Measurements from ENCODE around the gene COL23A1. TPM values are rescaled to one million over a fixed set of nuclear protein-coding genes. Genes with fewer than 3 reads are reported as not detected.

Gene COL23A1
- total RNA-seq, 2 donors from 2014 or later = 1.5 to 2.5 TPM

GRCh38 chr5:178535299-178536175 lies 54.7 kb downstream of the COL23A1 start:
- Histone ChIP-seq H3K27me3 (replicated peaks; ENCODE audit: insufficient read depth) (no peaks in the 10 kb centered on the region), H3K36me3 (no peaks in the 10 kb centered on the region), H3K4me1 (ENCODE audit: control insufficient read depth in 1 of 2, low read depth in 2 of 2) (no peaks in the 10 kb centered on the region), H3K9me3 (no peaks in the 10 kb centered on the region), H3K4me3 (no peak overlapping the region), H3K27ac (no peak overlapping the region)
- DNase-seq (ENCODE audit: low spot score) = no peak
- TF ChIP-seq, protein P1, sequence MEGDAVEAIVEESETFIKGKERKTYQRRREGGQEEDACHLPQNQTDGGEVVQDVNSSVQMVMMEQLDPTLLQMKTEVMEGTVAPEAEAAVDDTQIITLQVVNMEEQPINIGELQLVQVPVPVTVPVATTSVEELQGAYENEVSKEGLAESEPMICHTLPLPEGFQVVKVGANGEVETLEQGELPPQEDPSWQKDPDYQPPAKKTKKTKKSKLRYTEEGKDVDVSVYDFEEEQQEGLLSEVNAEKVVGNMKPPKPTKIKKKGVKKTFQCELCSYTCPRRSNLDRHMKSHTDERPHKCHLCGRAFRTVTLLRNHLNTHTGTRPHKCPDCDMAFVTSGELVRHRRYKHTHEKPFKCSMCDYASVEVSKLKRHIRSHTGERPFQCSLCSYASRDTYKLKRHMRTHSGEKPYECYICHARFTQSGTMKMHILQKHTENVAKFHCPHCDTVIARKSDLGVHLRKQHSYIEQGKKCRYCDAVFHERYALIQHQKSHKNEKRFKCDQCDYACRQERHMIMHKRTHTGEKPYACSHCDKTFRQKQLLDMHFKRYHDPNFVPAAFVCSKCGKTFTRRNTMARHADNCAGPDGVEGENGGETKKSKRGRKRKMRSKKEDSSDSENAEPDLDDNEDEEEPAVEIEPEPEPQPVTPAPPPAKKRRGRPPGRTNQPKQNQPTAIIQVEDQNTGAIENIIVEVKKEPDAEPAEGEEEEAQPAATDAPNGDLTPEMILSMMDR (IDR thresholded peaks at IDR 0.05) = no peak
- no peak for ATAC-seq (ENCODE audit: insufficient number of reproducible peaks, low FRiP score, low read depth)

DNA sequence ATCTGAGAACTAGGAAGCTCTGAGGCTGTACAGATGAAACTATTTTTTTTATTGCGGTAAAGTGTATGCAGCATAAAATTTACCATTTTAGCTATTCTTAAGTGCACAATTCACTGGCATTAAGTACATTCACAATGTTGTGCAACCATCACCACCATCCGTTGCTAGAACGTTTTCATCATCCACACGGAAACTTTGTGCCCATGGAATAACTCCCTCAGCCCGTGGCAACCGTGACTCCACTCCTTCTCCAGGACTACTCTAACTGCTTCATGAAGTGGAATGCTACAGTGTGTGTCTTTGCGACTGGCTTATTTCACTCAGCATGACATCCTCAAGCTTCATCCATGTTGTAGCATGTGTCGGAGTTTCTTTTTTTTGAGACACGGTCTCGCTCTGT lies 57.1 kb downstream of the COL23A1 start:
- no peaks in the 10 kb centered on the region for H3K4me1 ChIP-seq (ENCODE audit: control insufficient read depth in 1 of 2, low read depth in 2 of 2)
- H3K36me3 ChIP-seq = no peaks in the 10 kb centered on the region
- TF ChIP-seq, protein P1 (IDR thresholded peaks at IDR 0.05) = no peak
- H3K27me3 ChIP-seq (replicated peaks; ENCODE audit: insufficient read depth) = no peaks in the 10 kb centered on the region
- no peak overlapping the region for H3K4me3 ChIP-seq
- no peak for ATAC-seq (ENCODE audit: insufficient number of reproducible peaks, low FRiP score, low read depth)
- no peak overlapping the region for H3K27ac ChIP-seq
- H3K9me3 ChIP-seq = no peaks in the 10 kb centered on the region
- no peak for DNase-seq (ENCODE audit: low spot score)

- Histone ChIP-seq H3K27me3 (replicated peaks; ENCODE audit: insufficient read depth) (no peaks in the 10 kb centered on the region), H3K9me3 (no peaks in the 10 kb centered on the region), H3K27ac (no peak overlapping the region), H3K36me3 (no peaks in the 10 kb centered on the region), H3K4me1 (ENCODE audit: control insufficient read depth in 1 of 2, low read depth in 2 of 2) (no peaks in the 10 kb centered on the region), H3K4me3 (no peak overlapping the region)
- no peak for ATAC-seq (ENCODE audit: insufficient number of reproducible peaks, low FRiP score, low read depth)
- no peak for DNase-seq (ENCODE audit: low spot score)
- TF ChIP-seq, protein P1 (IDR thresholded peaks at IDR 0.05) = no peak
These were observed 57.5 kb downstream of the COL23A1 start for GRCh38 chr5:178532666-178533065.

DNA sequence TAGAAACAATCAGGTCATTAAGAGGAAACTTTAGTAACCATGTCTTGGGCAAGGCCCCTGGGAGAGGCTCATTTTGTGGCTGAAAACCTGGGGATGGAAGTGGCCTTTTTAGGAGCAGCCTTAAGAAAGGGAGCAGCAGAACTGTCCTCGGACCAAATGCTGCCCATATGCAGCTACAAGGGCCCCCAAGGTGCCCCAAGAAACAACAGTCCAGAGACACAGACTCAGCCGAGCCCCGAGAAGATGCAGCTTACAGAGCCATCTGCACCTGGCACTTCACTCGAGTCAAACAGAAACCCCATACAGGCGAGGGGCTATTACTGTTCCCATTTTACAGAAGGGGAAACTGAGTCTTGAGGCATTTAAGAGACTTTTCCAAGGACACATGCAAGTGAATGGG lies 58.0 kb downstream of the COL23A1 start:
- Histone ChIP-seq H3K4me1 (ENCODE audit: control insufficient read depth in 1 of 2, low read depth in 2 of 2) (no peaks in the 10 kb centered on the region), H3K27ac (no peak overlapping the region), H3K9me3 (no peaks in the 10 kb centered on the region), H3K27me3 (replicated peaks; ENCODE audit: insufficient read depth) (no peaks in the 10 kb centered on the region), H3K36me3 (no peaks in the 10 kb centered on the region), H3K4me3 (no peak overlapping the region)
- TF ChIP-seq, protein P1 (IDR thresholded peaks at IDR 0.05) = no peak
- DNase-seq (ENCODE audit: low spot score) = no peak
- ATAC-seq (ENCODE audit: insufficient number of reproducible peaks, low FRiP score, low read depth) = no peak

- DNase-seq (ENCODE audit: low spot score) = no peak
- TF ChIP-seq, protein P1 (IDR thresholded peaks at IDR 0.05) = no peak
These were observed 58.4 kb downstream of the COL23A1 start for GRCh38 chr5:178531786-178532185.

More at GRCh38 chr5:178531786-178532185, 58.4 kb downstream of the COL23A1 start:
- no peak overlapping the region for H3K27ac ChIP-seq
- H3K4me1 ChIP-seq (ENCODE audit: control insufficient read depth in 1 of 2, low read depth in 2 of 2) = no peaks in the 10 kb centered on the region
- no peak overlapping the region for H3K4me3 ChIP-seq
- H3K36me3 ChIP-seq = no peaks in the 10 kb centered on the region
- H3K27me3 ChIP-seq (replicated peaks; ENCODE audit: insufficient read depth) = no peaks in the 10 kb centered on the region
- H3K9me3 ChIP-seq = no peaks in the 10 kb centered on the region
- ATAC-seq (ENCODE audit: insufficient number of reproducible peaks, low FRiP score, low read depth) = no peak

Measured in thoracic aorta (tissue), 2 donors.